K562 (cell line): Measurements from ENCODE around the gene ENTPD3. TPM values are rescaled to one million over a fixed set of nuclear protein-coding genes. Genes with fewer than 3 reads are reported as not detected.

Experiments
- CBX3 ChIP-seq, 2 experiments: IDR thresholded peaks; 1 replicate in 1 of 2; 2 replicates in 1 of 2; pipeline ENCODE4 v1.6.1; 2012; ENCODE audit warnings: inconsistent platforms in 2 of 2, low read length in 2 of 2, borderline replicate concordance in 1 of 2, control low read depth in 1 of 2
- CXXC5 ChIP-seq: fragments of 250-450 bp; sonication (Bioruptor Pico); IDR thresholded peaks from 2 replicates; pipeline ENCODE4 v1.8.0; 2022; ENCODE audit warnings: inconsistent platforms, mild to moderate bottlenecking, moderate library complexity
- DPF2 ChIP-seq: fragments of 450-650 bp; IDR thresholded peaks from 2 replicates; pipeline ENCODE4 v1.6.1; 2016
- FOSL1 ChIP-seq: fragments of 200-800 bp; sonication (Bioruptor generic); conservative IDR thresholded peaks from 2 replicates; pipeline ENCODE4 v1.6.1; 2016; ENCODE audit warnings: missing genetic modification characterization, missing compliant biosample characterization
- GATAD2B ChIP-seq: fragments of 450-650 bp; IDR thresholded peaks from 2 replicates; pipeline ENCODE4 v1.6.1; 2017; ENCODE audit warnings: mild to moderate bottlenecking, borderline replicate concordance
- NFIC ChIP-seq: fragments of 450-650 bp; IDR thresholded peaks from 2 replicates; pipeline ENCODE4 v1.6.1; 2017; ENCODE audit warnings: mild to moderate bottlenecking, inconsistent platforms
- NKRF ChIP-seq: fragments of 450-650 bp; IDR thresholded peaks from 2 replicates; pipeline ENCODE4 v1.6.1; 2016; ENCODE audit warnings: borderline replicate concordance
- NR2C2 ChIP-seq, 2 experiments: fragments of 200-800 bp in 1 of 2; sonication (Bioruptor generic) in 1 of 2; sonication (generic) in 1 of 2; formaldehyde crosslinking in 1 of 2; IDR thresholded peaks; 2 replicates each; pipeline versions ENCODE4 v1.6.1 to v1.8.0; 2016 to 2022; ENCODE audit warnings: mild to moderate bottlenecking in 1 of 2, missing compliant biosample characterization in 1 of 2, missing genetic modification characterization in 1 of 2, missing genetic modification reagents in 1 of 2
- RCOR1 ChIP-seq, 2 experiments: IDR thresholded peaks; 2 replicates each; pipeline ENCODE4 v1.6.1; 2012; ENCODE audit warnings: low read depth in 2 of 2, low read length in 2 of 2, borderline replicate concordance in 1 of 2, improper control_type of control experiment in 1 of 2
- ZBTB12 ChIP-seq: fragments of 250-450 bp; sonication (Bioruptor Pico); IDR thresholded peaks from 2 replicates; pipeline ENCODE4 v1.4.0; 2020
- polyA plus RNA-seq, 8 experiments: library from polyadenylated mRNA; depleted of rRNA in 4 of 8; stranded (reverse) in 5 of 8; unstranded in 3 of 8; fragments of >200 nt; fragmentation: Nextera tagmentation in 2 of 8; fragmentation: Illumina TruSeq in 1 of 8; extraction: Ambion mirVana in 2 of 8; extraction: Trizol in 1 of 8; gene quantifications; 2 replicates each; pipeline versions ENCODE4 v1.2.1 to v1.2.3, GENCODE V29; 2011 to 2014; ENCODE audit warnings: inconsistent platforms in 1 of 8, missing spikeins in 1 of 8
- total RNA-seq, 7 experiments: library from RNA; depleted of rRNA in 6 of 7; stranded (reverse); fragments of >200 nt in 6 of 7; fragmentation: Illumina TruSeq in 2 of 7; extraction: Trizol in 2 of 7; gene quantifications; 2 replicates each; pipeline versions ENCODE4 v1.2.1 to v1.2.3, GENCODE V29; 2011 to 2021; ENCODE audit warnings: low replicate concordance in 1 of 7
- TF ChIP-seq, protein P1 (sequence below): fragments of 450-650 bp; formaldehyde crosslinking; IDR thresholded peaks from 2 replicates; pipeline ENCODE4 v1.4.0; 2020; ENCODE audit warnings: mild to moderate bottlenecking, moderate library complexity

ENTPD3 gene
- total and polyA plus RNA-seq, 9 of the 15 experiments (the other 6 are each of a cell fraction or from before 2014, with no cell fraction given) = 0.23 to 2.1 (median 0.58) TPM

- 0 out of 3 replicates have a peak, but pooled peaks of 1 of the 2 experiments have one; percentile 32 for TF ChIP-seq CBX3 (IDR thresholded peaks at IDR 0.05; ENCODE audit: borderline replicate concordance in 1 of 2, low read length in 2 of 2)
- TF ChIP-seq NKRF = no peak
- TF ChIP-seq GATAD2B = peak; percentile 27; the same call in 1 of the 2 replicates
- peak; percentile 82 for TF ChIP-seq DPF2
- TF ChIP-seq CXXC5 = 0 out of 2 replicates have a peak, but pooled peaks have one; percentile 27
- TF ChIP-seq RCOR1 (IDR thresholded peaks at IDR 0.05; ENCODE audit: borderline replicate concordance in 1 of 2, low read depth in 2 of 2, low read length in 2 of 2) = peak in 1 of 2 experiments; percentile 51; a peak in 1 of 4 replicates
- TF ChIP-seq ZBTB12 (CRISPR knock-in tag) = peak; percentile 37; the same call in 1 of the 2 replicates
- TF ChIP-seq FOSL1 (tag) = peak; percentile 95
- TF ChIP-seq NFIC = 0 out of 2 replicates have a peak, but pooled peaks have one; percentile 5
- TF ChIP-seq, protein P1, sequence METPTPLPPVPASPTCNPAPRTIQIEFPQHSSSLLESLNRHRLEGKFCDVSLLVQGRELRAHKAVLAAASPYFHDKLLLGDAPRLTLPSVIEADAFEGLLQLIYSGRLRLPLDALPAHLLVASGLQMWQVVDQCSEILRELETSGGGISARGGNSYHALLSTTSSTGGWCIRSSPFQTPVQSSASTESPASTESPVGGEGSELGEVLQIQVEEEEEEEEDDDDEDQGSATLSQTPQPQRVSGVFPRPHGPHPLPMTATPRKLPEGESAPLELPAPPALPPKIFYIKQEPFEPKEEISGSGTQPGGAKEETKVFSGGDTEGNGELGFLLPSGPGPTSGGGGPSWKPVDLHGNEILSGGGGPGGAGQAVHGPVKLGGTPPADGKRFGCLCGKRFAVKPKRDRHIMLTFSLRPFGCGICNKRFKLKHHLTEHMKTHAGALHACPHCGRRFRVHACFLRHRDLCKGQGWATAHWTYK (CRISPR knock-in tag) = 0 out of 2 replicates have a peak, but pooled peaks have one; percentile 29
- no peak for TF ChIP-seq NR2C2 (CRISPR knock-in tag; IDR thresholded peaks at IDR 0.05)
- TF ChIP-seq NR2C2 (tag; IDR thresholded peaks at IDR 0.05) = 0 out of 2 replicates have a peak, but pooled peaks have one; percentile 36
Observed at GRCh38 chr3:40382617-40382979, 4.4 kb upstream of the ENTPD3 start (continued).
